H1 (cell line): ENCODE measurements around the gene PRIMA1. TPM values are rescaled to one million over a fixed set of nuclear protein-coding genes. Genes with fewer than 3 reads are reported as not detected.
A peak's percentile ranks its signal among the peaks of the same experiment; 100 is the strongest.

Experiments used
- CTBP2 ChIP-seq: IDR thresholded peaks from 2 replicates; pipeline ENCODE4 v1.7.0; 2011; ENCODE audit warnings: borderline replicate concordance, mild to moderate bottlenecking, moderate library complexity, mixed read lengths, low read length; ENCODE audit not compliant: insufficient read depth, insufficient read length
- JUN ChIP-seq: IDR thresholded peaks from 2 replicates; pipeline ENCODE4 v1.6.1; 2011; ENCODE audit warnings: low read depth, mild to moderate bottlenecking, improper control_type of control experiment, low read length
- SIX5 ChIP-seq: IDR thresholded peaks from 2 replicates; pipeline ENCODE4 v1.6.1; 2011; ENCODE audit warnings: mild to moderate bottlenecking, low read depth, low read length
- ZNF274 ChIP-seq: IDR thresholded peaks from 2 replicates; pipeline ENCODE4 v1.7.0; 2012; ENCODE audit warnings: low read length, borderline replicate concordance; ENCODE audit errors: extremely low read depth
- polyA plus RNA-seq, 7 experiments: library from polyadenylated mRNA; depleted of rRNA in 3 of 7; stranded (reverse) in 5 of 7; unstranded in 2 of 7; fragments of >200 nt in 5 of 7; fragments of 200-250 nt in 2 of 7; gene quantifications; 1 replicate in 5 of 7; 2 replicates in 1 of 7; 4 replicates in 1 of 7; pipeline versions ENCODE4 v1.2.1 to v1.2.3, GENCODE V29; 2011 to 2013; ENCODE audit warnings: missing spikeins in 2 of 7, mixed read lengths in 2 of 7
- total RNA-seq: library from RNA; stranded (reverse); fragmentation: NEBNext Ultra II Directional; extraction: Animal tissue kit (Norgen Biotek cat#: 25700); gene quantifications from 2 replicates; pipeline ENCODE4 v1.2.1, GENCODE V29; 2021
- TF ChIP-seq, protein P1 (sequence below): IDR thresholded peaks from 2 replicates; pipeline ENCODE4 v1.6.1; 2012; ENCODE audit warnings: low read length, inconsistent platforms
- TF ChIP-seq, protein P2 (sequence below), 3 experiments: IDR thresholded peaks; 1 replicate in 2 of 3; 2 replicates in 1 of 3; pipeline versions ENCODE4 v1.5.1 to v1.6.1; 2011; ENCODE audit warnings: low read length in 3 of 3, mild to moderate bottlenecking in 3 of 3, inconsistent platforms in 2 of 3, low read depth in 1 of 3, moderate library complexity in 1 of 3; ENCODE audit not compliant: insufficient read depth in 1 of 3; ENCODE audit errors: control extremely low read depth in 1 of 3
- TF ChIP-seq, protein P3 (sequence below): fragments of 300-600 bp; sonication (generic); IDR thresholded peaks from 2 replicates; pipeline ENCODE4 v1.7.1; 2012; ENCODE audit warnings: low read length, moderate library complexity, mild to moderate bottlenecking, inconsistent platforms; ENCODE audit not compliant: insufficient replicate concordance

Gene PRIMA1
- total and polyA plus RNA-seq, 2 of the 8 experiments (the other 6 are each of a cell fraction or from before 2014, with no cell fraction given): 2.8 to 4.5 TPM

DNA sequence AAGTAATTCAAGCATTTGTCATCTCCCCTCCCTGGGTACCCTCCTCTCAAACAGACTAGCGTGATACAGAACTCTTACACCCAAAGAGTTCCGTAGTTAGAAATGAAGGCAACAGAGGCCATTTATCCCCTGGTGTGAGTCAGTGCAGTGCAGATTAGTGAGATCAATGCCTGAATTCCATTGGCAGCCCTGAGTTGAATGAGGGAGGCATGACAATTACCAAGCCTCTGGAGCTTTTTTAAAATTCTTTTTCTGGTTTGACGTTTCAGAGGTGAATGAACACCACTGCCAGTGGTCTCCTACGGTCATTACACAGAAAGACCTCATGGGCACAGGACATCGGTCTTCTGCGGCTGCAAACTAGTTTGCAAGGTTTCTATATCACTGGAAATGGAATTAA, 94.4 kb downstream of the PRIMA1 start (continued):
- TF ChIP-seq, protein P1, sequence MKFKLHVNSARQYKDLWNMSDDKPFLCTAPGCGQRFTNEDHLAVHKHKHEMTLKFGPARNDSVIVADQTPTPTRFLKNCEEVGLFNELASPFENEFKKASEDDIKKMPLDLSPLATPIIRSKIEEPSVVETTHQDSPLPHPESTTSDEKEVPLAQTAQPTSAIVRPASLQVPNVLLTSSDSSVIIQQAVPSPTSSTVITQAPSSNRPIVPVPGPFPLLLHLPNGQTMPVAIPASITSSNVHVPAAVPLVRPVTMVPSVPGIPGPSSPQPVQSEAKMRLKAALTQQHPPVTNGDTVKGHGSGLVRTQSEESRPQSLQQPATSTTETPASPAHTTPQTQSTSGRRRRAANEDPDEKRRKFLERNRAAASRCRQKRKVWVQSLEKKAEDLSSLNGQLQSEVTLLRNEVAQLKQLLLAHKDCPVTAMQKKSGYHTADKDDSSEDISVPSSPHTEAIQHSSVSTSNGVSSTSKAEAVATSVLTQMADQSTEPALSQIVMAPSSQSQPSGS: no peak
- TF ChIP-seq CTBP2: no peak
- TF ChIP-seq, protein P2, sequence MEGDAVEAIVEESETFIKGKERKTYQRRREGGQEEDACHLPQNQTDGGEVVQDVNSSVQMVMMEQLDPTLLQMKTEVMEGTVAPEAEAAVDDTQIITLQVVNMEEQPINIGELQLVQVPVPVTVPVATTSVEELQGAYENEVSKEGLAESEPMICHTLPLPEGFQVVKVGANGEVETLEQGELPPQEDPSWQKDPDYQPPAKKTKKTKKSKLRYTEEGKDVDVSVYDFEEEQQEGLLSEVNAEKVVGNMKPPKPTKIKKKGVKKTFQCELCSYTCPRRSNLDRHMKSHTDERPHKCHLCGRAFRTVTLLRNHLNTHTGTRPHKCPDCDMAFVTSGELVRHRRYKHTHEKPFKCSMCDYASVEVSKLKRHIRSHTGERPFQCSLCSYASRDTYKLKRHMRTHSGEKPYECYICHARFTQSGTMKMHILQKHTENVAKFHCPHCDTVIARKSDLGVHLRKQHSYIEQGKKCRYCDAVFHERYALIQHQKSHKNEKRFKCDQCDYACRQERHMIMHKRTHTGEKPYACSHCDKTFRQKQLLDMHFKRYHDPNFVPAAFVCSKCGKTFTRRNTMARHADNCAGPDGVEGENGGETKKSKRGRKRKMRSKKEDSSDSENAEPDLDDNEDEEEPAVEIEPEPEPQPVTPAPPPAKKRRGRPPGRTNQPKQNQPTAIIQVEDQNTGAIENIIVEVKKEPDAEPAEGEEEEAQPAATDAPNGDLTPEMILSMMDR (IDR thresholded peaks at IDR 0.05; ENCODE audit: control extremely low read depth in 1 of 3, insufficient read depth in 1 of 3, low read depth in 1 of 3, low read length in 3 of 3): no peak
- no peak for TF ChIP-seq SIX5
- TF ChIP-seq, protein P3, sequence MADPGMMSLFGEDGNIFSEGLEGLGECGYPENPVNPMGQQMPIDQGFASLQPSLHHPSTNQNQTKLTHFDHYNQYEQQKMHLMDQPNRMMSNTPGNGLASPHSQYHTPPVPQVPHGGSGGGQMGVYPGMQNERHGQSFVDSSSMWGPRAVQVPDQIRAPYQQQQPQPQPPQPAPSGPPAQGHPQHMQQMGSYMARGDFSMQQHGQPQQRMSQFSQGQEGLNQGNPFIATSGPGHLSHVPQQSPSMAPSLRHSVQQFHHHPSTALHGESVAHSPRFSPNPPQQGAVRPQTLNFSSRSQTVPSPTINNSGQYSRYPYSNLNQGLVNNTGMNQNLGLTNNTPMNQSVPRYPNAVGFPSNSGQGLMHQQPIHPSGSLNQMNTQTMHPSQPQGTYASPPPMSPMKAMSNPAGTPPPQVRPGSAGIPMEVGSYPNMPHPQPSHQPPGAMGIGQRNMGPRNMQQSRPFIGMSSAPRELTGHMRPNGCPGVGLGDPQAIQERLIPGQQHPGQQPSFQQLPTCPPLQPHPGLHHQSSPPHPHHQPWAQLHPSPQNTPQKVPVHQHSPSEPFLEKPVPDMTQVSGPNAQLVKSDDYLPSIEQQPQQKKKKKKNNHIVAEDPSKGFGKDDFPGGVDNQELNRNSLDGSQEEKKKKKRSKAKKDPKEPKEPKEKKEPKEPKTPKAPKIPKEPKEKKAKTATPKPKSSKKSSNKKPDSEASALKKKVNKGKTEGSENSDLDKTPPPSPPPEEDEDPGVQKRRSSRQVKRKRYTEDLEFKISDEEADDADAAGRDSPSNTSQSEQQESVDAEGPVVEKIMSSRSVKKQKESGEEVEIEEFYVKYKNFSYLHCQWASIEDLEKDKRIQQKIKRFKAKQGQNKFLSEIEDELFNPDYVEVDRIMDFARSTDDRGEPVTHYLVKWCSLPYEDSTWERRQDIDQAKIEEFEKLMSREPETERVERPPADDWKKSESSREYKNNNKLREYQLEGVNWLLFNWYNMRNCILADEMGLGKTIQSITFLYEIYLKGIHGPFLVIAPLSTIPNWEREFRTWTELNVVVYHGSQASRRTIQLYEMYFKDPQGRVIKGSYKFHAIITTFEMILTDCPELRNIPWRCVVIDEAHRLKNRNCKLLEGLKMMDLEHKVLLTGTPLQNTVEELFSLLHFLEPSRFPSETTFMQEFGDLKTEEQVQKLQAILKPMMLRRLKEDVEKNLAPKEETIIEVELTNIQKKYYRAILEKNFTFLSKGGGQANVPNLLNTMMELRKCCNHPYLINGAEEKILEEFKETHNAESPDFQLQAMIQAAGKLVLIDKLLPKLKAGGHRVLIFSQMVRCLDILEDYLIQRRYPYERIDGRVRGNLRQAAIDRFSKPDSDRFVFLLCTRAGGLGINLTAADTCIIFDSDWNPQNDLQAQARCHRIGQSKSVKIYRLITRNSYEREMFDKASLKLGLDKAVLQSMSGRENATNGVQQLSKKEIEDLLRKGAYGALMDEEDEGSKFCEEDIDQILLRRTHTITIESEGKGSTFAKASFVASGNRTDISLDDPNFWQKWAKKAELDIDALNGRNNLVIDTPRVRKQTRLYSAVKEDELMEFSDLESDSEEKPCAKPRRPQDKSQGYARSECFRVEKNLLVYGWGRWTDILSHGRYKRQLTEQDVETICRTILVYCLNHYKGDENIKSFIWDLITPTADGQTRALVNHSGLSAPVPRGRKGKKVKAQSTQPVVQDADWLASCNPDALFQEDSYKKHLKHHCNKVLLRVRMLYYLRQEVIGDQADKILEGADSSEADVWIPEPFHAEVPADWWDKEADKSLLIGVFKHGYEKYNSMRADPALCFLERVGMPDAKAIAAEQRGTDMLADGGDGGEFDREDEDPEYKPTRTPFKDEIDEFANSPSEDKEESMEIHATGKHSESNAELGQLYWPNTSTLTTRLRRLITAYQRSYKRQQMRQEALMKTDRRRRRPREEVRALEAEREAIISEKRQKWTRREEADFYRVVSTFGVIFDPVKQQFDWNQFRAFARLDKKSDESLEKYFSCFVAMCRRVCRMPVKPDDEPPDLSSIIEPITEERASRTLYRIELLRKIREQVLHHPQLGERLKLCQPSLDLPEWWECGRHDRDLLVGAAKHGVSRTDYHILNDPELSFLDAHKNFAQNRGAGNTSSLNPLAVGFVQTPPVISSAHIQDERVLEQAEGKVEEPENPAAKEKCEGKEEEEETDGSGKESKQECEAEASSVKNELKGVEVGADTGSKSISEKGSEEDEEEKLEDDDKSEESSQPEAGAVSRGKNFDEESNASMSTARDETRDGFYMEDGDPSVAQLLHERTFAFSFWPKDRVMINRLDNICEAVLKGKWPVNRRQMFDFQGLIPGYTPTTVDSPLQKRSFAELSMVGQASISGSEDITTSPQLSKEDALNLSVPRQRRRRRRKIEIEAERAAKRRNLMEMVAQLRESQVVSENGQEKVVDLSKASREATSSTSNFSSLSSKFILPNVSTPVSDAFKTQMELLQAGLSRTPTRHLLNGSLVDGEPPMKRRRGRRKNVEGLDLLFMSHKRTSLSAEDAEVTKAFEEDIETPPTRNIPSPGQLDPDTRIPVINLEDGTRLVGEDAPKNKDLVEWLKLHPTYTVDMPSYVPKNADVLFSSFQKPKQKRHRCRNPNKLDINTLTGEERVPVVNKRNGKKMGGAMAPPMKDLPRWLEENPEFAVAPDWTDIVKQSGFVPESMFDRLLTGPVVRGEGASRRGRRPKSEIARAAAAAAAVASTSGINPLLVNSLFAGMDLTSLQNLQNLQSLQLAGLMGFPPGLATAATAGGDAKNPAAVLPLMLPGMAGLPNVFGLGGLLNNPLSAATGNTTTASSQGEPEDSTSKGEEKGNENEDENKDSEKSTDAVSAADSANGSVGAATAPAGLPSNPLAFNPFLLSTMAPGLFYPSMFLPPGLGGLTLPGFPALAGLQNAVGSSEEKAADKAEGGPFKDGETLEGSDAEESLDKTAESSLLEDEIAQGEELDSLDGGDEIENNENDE: peak; percentile 63
- no peak for TF ChIP-seq JUN
- no peak for TF ChIP-seq ZNF274
